ENCODE measurements around the gene BCAN.

- TF ChIP-seq, protein P1, sequence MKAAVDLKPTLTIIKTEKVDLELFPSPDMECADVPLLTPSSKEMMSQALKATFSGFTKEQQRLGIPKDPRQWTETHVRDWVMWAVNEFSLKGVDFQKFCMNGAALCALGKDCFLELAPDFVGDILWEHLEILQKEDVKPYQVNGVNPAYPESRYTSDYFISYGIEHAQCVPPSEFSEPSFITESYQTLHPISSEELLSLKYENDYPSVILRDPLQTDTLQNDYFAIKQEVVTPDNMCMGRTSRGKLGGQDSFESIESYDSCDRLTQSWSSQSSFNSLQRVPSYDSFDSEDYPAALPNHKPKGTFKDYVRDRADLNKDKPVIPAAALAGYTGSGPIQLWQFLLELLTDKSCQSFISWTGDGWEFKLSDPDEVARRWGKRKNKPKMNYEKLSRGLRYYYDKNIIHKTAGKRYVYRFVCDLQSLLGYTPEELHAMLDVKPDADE (IDR thresholded peaks at IDR 0.05) = no peak
- TF ChIP-seq, protein P2, sequence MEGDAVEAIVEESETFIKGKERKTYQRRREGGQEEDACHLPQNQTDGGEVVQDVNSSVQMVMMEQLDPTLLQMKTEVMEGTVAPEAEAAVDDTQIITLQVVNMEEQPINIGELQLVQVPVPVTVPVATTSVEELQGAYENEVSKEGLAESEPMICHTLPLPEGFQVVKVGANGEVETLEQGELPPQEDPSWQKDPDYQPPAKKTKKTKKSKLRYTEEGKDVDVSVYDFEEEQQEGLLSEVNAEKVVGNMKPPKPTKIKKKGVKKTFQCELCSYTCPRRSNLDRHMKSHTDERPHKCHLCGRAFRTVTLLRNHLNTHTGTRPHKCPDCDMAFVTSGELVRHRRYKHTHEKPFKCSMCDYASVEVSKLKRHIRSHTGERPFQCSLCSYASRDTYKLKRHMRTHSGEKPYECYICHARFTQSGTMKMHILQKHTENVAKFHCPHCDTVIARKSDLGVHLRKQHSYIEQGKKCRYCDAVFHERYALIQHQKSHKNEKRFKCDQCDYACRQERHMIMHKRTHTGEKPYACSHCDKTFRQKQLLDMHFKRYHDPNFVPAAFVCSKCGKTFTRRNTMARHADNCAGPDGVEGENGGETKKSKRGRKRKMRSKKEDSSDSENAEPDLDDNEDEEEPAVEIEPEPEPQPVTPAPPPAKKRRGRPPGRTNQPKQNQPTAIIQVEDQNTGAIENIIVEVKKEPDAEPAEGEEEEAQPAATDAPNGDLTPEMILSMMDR (conservative IDR thresholded peaks at IDR 0.05; ENCODE audit: low read depth in 2 of 2) = no peak
- TF ChIP-seq EZH2 (IDR thresholded peaks at IDR 0.05; ENCODE audit: low read depth, unreplicated experiment) (no peak), ZNF462 (CRISPR knock-in tag; IDR thresholded peaks at IDR 0.05) (no peak), REST (IDR thresholded peaks at IDR 0.05; ENCODE audit: unreplicated experiment) (no peak), EZH2phosphoT487 (IDR thresholded peaks at IDR 0.05; ENCODE audit: unreplicated experiment) (no peak), POLR2AphosphoS5 (IDR thresholded peaks at IDR 0.05; ENCODE audit: low read depth) (no peak), JUNB (IDR thresholded peaks at IDR 0.05; ENCODE audit: unreplicated experiment) (no peak), CREB1 (CRISPR knock-in tag; IDR thresholded peaks at IDR 0.05; ENCODE audit: low read depth) (no peak), STAT1 (IDR thresholded peaks at IDR 0.05; ENCODE audit: unreplicated experiment) (no peak), NANOG (IDR thresholded peaks at IDR 0.05; ENCODE audit: borderline replicate concordance) (no peak)
Measured at GRCh38 chr1:156706657-156707416, 64.9 kb downstream of the BCAN start.

Measured in GM23338 (cell line).